ENCODE data around the gene GORAB. TPM values are rescaled to one million over a fixed set of nuclear protein-coding genes. Genes with fewer than 3 reads are reported as not detected.

GORAB gene
- total and polyA plus RNA-seq, 9 of the 15 experiments (the other 6 are each of a cell fraction or from before 2014, with no cell fraction given) = 4.4 to 12.9 (median 8.9) TPM

DNA sequence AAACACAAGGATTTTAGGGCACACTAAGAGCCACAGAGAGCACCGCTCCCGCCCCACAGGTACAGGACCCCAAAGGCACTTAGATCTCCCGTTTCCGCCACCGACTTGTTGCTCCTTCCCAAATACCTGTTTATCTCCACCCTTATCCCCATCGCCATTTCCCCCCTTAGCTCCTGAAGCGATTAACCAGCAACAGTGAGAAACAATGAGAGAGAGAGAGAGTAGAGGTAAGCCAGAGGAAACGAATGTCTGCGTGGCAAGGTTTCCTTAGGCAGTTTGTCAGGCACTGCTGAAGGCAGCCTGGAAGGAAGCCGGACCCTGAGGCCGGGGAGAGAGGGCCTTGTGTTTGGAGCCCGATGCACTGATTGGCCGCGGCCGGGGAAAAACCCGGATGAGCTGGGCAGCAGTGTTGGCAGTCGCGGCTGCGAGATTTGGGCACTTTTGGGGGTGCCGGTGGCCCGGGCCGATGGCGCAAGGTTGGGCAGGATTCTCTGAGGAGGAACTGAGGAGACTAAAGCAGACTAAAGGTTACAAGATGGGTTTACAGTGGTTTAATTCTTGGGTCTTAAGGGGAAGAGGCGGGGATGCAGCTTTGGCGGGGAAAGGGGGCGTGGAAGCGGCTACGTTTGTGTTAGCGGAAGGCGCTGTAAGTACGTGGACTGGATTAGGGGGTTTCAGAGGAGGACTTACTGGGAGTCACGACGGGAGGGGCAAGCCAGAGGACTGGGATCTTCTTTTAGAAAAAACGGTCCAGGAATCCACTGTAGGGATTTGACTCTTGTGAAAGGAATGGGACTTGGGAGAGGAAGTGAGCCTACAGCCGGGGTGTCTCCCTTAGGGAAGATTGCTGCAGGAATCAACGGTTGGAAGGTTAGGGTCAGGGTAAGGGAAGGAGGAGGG, at the start of gene GORAB (continued):
- TF ChIP-seq, protein P1, sequence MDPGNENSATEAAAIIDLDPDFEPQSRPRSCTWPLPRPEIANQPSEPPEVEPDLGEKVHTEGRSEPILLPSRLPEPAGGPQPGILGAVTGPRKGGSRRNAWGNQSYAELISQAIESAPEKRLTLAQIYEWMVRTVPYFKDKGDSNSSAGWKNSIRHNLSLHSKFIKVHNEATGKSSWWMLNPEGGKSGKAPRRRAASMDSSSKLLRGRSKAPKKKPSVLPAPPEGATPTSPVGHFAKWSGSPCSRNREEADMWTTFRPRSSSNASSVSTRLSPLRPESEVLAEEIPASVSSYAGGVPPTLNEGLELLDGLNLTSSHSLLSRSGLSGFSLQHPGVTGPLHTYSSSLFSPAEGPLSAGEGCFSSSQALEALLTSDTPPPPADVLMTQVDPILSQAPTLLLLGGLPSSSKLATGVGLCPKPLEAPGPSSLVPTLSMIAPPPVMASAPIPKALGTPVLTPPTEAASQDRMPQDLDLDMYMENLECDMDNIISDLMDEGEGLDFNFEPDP (CRISPR knock-in tag; IDR thresholded peaks at IDR 0.05) = no peak
- TF ChIP-seq ZNF143 (CRISPR knock-in tag; IDR thresholded peaks at IDR 0.05) (no peak), PPARD (CRISPR knock-in tag; IDR thresholded peaks at IDR 0.05) (no peak), KLF13 (tag; IDR thresholded peaks at IDR 0.05; ENCODE audit: borderline replicate concordance, low read depth) (peak; percentile 88), PHTF2 (CRISPR knock-in tag; IDR thresholded peaks at IDR 0.05) (0 out of 2 replicates have a peak, but pooled peaks have one; percentile 24), MBD1 (CRISPR knock-in tag; IDR thresholded peaks at IDR 0.05) (no peak), ETV5 (CRISPR knock-in tag; IDR thresholded peaks at IDR 0.05; ENCODE audit: low read depth) (peak; percentile 65; the same call in 1 of the 2 replicates), PRMT5 (CRISPR knock-in tag; IDR thresholded peaks at IDR 0.05) (no peak), ZNF586 (CRISPR knock-in tag; conservative IDR thresholded peaks at IDR 0.05) (no peak), RBM22 (IDR thresholded peaks at IDR 0.05; ENCODE audit: low read depth, low read length, poor library complexity, severe bottlenecking) (no peak), ZNF76 (CRISPR knock-in tag; IDR thresholded peaks at IDR 0.05; ENCODE audit: borderline replicate concordance) (no peak), ZNF551 (CRISPR knock-in tag; IDR thresholded peaks at IDR 0.05) (no peak), ZNF561 (CRISPR knock-in tag; conservative IDR thresholded peaks at IDR 0.05) (no peak), CEBPG (CRISPR knock-in tag; IDR thresholded peaks at IDR 0.05) (no peak), CEBPG (tag; conservative IDR thresholded peaks at IDR 0.05 in 1 of 2, IDR thresholded peaks at IDR 0.05 in 1 of 2) (no peak), ZNF655 (CRISPR knock-in tag; IDR thresholded peaks at IDR 0.05) (no peak), TCFL5 (CRISPR knock-in tag; conservative IDR thresholded peaks at IDR 0.05) (no peak), GTF2F1 (IDR thresholded peaks at IDR 0.05; ENCODE audit: low read depth, low read length) (no peak), OTX1 (CRISPR knock-in tag; IDR thresholded peaks at IDR 0.05) (peak; percentile 56; the same call in 1 of the 2 replicates), MXI1 (IDR thresholded peaks at IDR 0.05; ENCODE audit: low read depth, low read length) (peak; percentile 64; the same call in 1 of the 2 replicates), PTBP1 (IDR thresholded peaks at IDR 0.05; ENCODE audit: low read depth, low read length) (no peak), SIN3A (IDR thresholded peaks at IDR 0.05; ENCODE audit: borderline replicate concordance in 2 of 2, control insufficient read depth in 1 of 2, low read depth in 2 of 2, low read length in 2 of 2) (peak; percentile 25 to 72; a peak in 2 of 4 replicates), HNRNPL (IDR thresholded peaks at IDR 0.05; ENCODE audit: low read depth, low read length) (no peak)

All from K562 (cell line).